GM23338 (cell line): ENCODE measurements around the gene RFK. TPM values are rescaled to one million over a fixed set of nuclear protein-coding genes. Genes with fewer than 3 reads are reported as not detected.

Experiments
- ATAC-seq: fragments of 200-7000 bp; cut with Tn5 transposase; 3 replicates; pipeline ENCODE4 v1.9.1; 2020
- DNase-seq: peaks from one replicate; pipeline ENCODE4 v3.0.0-alpha.2; 2015; ENCODE audit warnings: low spot score
- H2AFZ ChIP-seq: fragments of 200-600 bp; sonication (generic); 2 replicates; pipeline ENCODE4 v1.8.0; 2016; ENCODE audit warnings: antibody characterized with exemption, mild to moderate bottlenecking, moderate library complexity
- H3F3A ChIP-seq: fragments of 200-600 bp; sonication (generic); replicated peaks from 2 replicates; pipeline ENCODE4 v1.8.0; 2017; ENCODE audit warnings: antibody characterized with exemption, mixed run types, low read depth
- H3K27ac ChIP-seq: fragments of 200-600 bp; sonication (generic); 2 replicates; pipeline ENCODE4 v1.6.1; 2016; ENCODE audit warnings: low read depth
- H3K27me3 ChIP-seq: fragments of 200-600 bp; sonication (generic); 2 replicates; pipeline ENCODE4 v1.8.0; 2016; ENCODE audit warnings: mild to moderate bottlenecking, mixed run types, moderate library complexity; ENCODE audit not compliant: insufficient read depth
- H3K36me3 ChIP-seq: fragments of 200-600 bp; sonication (generic); 2 replicates; pipeline ENCODE4 v1.8.0; 2016; ENCODE audit warnings: mild to moderate bottlenecking; ENCODE audit not compliant: insufficient read depth
- H3K4me1 ChIP-seq: fragments of 200-600 bp; sonication (generic); 2 replicates; pipeline ENCODE4 v1.8.0; 2016; ENCODE audit warnings: mild to moderate bottlenecking, moderate library complexity; ENCODE audit not compliant: insufficient read depth
- H3K4me2 ChIP-seq: fragments of 200-600 bp; sonication (generic); 2 replicates; pipeline ENCODE4 v1.7.1; 2017; ENCODE audit warnings: mixed run types
- H3K4me3 ChIP-seq: fragments of 200-600 bp; sonication (generic); 2 replicates; pipeline ENCODE4 v1.6.1; 2016; ENCODE audit warnings: mixed run types
- H3K79me2 ChIP-seq: fragments of 200-600 bp; sonication (generic); replicated peaks from 2 replicates; pipeline ENCODE4 v1.8.0; 2017; ENCODE audit warnings: mild to moderate bottlenecking; ENCODE audit not compliant: insufficient read depth
- H3K9me2 ChIP-seq: fragments of 200-600 bp; sonication (generic); 2 replicates; pipeline ENCODE4 v1.8.0; 2017; ENCODE audit not compliant: insufficient read depth
- H4K20me1 ChIP-seq: fragments of 200-600 bp; sonication (generic); replicated peaks from 2 replicates; pipeline ENCODE4 v1.8.0; 2017; ENCODE audit warnings: mild to moderate bottlenecking; ENCODE audit not compliant: insufficient read depth
- H3K27ac Mint-ChIP-seq: 2 replicates; pipeline ENCODE4 v1.8.0; 2020; ENCODE audit warnings: inconsistent platforms, mild to moderate bottlenecking, moderate library complexity, mixed read lengths
- H3K27me3 Mint-ChIP-seq: 3 replicates; pipeline ENCODE4 v1.8.0; 2022; ENCODE audit warnings: low read depth, mild to moderate bottlenecking, moderate library complexity, mixed read lengths, inconsistent platforms; ENCODE audit not compliant: insufficient read depth, poor library complexity
- H3K36me3 Mint-ChIP-seq: 3 replicates; pipeline ENCODE4 v1.8.0; 2021; ENCODE audit warnings: low read depth, mild to moderate bottlenecking, inconsistent platforms, moderate library complexity, mixed read lengths
- H3K4me1 Mint-ChIP-seq: 3 replicates; pipeline ENCODE4 v1.8.0; 2020; ENCODE audit warnings: mild to moderate bottlenecking, inconsistent platforms, mixed read lengths
- H3K4me3 Mint-ChIP-seq: 3 replicates; pipeline ENCODE4 v1.8.0; 2021; ENCODE audit warnings: moderate library complexity, mild to moderate bottlenecking, inconsistent platforms, mixed read lengths
- H3K9me3 Mint-ChIP-seq: 3 replicates; pipeline ENCODE4 v1.8.0; 2020; ENCODE audit warnings: moderate library complexity, mild to moderate bottlenecking, inconsistent platforms, mixed read lengths
- ETS1 ChIP-seq: IDR thresholded peaks from 2 replicates; pipeline ENCODE4 v1.6.1; 2016; ENCODE audit warnings: antibody characterized with exemption
- EZH2phosphoT487 ChIP-seq: fragments of 200-600 bp; sonication (generic); IDR thresholded peaks from one replicate; pipeline ENCODE4 v1.8.1; 2018; ENCODE audit warnings: antibody characterized with exemption; ENCODE audit not compliant: unreplicated experiment
- JUNB ChIP-seq: IDR thresholded peaks from one replicate; pipeline ENCODE4 v1.6.1; 2016; ENCODE audit warnings: antibody characterized with exemption; ENCODE audit not compliant: unreplicated experiment
- POLR2AphosphoS5 ChIP-seq: IDR thresholded peaks from 2 replicates; pipeline ENCODE4 v1.6.1; 2016; ENCODE audit warnings: antibody characterized with exemption, low read depth
- ZNF114 ChIP-seq: fragments of 250-450 bp; sonication (Bioruptor Pico); IDR thresholded peaks from 2 replicates; pipeline ENCODE4 v1.5.0; 2020; ENCODE audit warnings: mild to moderate bottlenecking, moderate library complexity
- polyA plus RNA-seq: library from polyadenylated mRNA; unstranded; fragments of >200 nt; fragmentation: Nextera tagmentation; extraction: Ambion mirVana; gene quantifications from 2 replicates; pipeline ENCODE4 v1.2.1, GENCODE V29; 2016
- total RNA-seq: library from RNA; depleted of rRNA; stranded (reverse); fragments of >200 nt; shearing (Covaris generic); gene quantifications from 2 replicates; pipeline ENCODE4 v1.2.3, GENCODE V29; 2014
- TF ChIP-seq, protein P1 (sequence below): fragments of 250-450 bp; sonication (Bioruptor Pico); IDR thresholded peaks from 2 replicates; pipeline ENCODE4 v1.5.0; 2020; ENCODE audit warnings: mild to moderate bottlenecking, moderate library complexity

RFK gene
- total and polyA plus RNA-seq, 2 experiments from 2014 or later, result 15.2 to 15.4 TPM

DNA sequence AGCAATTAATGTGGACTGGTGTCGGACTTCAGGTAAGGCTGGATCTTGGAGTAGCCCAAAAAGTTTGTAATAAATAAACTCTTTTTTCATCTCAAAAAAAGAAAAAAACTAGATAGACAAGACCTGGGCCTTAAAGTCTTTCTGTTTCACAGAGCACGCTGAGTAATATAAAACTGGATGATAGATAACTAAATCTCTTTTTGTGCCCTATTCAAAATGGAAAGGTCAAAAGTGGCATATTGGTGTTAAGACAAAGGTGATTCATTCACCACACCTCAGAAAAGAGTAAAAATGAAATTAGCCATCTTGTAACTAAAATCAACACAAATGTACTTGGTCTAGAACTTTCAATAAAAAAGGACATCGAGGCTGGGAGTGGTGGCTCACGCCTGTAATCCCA is 30.3 kb upstream of the RFK start (continued):
- TF ChIP-seq, protein P1, sequence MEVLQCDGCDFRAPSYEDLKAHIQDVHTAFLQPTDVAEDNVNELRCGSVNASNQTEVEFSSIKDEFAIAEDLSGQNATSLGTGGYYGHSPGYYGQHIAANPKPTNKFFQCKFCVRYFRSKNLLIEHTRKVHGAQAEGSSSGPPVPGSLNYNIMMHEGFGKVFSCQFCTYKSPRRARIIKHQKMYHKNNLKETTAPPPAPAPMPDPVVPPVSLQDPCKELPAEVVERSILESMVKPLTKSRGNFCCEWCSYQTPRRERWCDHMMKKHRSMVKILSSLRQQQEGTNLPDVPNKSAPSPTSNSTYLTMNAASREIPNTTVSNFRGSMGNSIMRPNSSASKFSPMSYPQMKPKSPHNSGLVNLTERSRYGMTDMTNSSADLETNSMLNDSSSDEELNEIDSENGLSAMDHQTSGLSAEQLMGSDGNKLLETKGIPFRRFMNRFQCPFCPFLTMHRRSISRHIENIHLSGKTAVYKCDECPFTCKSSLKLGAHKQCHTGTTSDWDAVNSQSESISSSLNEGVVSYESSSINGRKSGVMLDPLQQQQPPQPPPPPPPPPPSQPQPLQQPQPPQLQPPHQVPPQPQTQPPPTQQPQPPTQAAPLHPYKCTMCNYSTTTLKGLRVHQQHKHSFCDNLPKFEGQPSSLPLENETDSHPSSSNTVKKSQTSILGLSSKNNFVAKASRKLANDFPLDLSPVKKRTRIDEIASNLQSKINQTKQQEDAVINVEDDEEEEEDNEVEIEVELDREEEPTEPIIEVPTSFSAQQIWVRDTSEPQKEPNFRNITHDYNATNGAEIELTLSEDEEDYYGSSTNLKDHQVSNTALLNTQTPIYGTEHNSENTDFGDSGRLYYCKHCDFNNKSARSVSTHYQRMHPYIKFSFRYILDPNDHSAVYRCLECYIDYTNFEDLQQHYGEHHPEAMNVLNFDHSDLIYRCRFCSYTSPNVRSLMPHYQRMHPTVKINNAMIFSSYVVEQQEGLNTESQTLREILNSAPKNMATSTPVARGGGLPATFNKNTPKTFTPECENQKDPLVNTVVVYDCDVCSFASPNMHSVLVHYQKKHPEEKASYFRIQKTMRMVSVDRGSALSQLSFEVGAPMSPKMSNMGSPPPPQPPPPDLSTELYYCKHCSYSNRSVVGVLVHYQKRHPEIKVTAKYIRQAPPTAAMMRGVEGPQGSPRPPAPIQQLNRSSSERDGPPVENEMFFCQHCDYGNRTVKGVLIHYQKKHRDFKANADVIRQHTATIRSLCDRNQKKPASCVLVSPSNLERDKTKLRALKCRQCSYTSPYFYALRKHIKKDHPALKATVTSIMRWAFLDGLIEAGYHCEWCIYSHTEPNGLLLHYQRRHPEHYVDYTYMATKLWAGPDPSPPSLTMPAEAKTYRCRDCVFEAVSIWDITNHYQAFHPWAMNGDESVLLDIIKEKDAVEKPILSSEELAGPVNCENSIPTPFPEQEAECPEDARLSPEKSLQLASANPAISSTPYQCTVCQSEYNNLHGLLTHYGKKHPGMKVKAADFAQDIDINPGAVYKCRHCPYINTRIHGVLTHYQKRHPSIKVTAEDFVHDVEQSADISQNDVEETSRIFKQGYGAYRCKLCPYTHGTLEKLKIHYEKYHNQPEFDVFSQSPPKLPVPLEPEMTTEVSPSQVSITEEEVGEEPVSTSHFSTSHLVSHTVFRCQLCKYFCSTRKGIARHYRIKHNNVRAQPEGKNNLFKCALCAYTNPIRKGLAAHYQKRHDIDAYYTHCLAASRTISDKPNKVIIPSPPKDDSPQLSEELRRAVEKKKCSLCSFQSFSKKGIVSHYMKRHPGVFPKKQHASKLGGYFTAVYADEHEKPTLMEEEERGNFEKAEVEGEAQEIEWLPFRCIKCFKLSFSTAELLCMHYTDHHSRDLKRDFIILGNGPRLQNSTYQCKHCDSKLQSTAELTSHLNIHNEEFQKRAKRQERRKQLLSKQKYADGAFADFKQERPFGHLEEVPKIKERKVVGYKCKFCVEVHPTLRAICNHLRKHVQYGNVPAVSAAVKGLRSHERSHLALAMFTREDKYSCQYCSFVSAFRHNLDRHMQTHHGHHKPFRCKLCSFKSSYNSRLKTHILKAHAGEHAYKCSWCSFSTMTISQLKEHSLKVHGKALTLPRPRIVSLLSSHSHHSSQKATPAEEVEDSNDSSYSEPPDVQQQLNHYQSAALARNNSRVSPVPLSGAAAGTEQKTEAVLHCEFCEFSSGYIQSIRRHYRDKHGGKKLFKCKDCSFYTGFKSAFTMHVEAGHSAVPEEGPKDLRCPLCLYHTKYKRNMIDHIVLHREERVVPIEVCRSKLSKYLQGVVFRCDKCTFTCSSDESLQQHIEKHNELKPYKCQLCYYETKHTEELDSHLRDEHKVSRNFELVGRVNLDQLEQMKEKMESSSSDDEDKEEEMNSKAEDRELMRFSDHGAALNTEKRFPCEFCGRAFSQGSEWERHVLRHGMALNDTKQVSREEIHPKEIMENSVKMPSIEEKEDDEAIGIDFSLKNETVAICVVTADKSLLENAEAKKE (CRISPR knock-in tag), result no peak
- TF ChIP-seq JUNB (no peak), ETS1 (no peak)

- Histone ChIP-seq H3K9me2 (no peaks in the 10 kb centered on the region), H3K27ac (no peak overlapping the region), H3K27me3 (no peaks in the 10 kb centered on the region), H3K4me2 (no peak overlapping the region), H2AFZ (0 out of 2 replicates have a peak overlapping the region, but pooled peaks have one; percentile 30), H3F3A (no peaks in the 10 kb centered on the region), H3K36me3 (no peaks in the 10 kb centered on the region), H3K79me2 (no peaks in the 10 kb centered on the region), H3K4me1 (peaks cover 4% of the 10 kb centered on the region; the same call in 1 of the 2 replicates), H3K4me3 (no peak overlapping the region), H4K20me1 (no peaks in the 10 kb centered on the region)
- Mint-ChIP-seq H3K9me3 (no peaks in the 10 kb centered on the region), H3K4me1 (peaks cover 6% of the 10 kb centered on the region), H3K27me3 (peaks cover 2% of the 10 kb centered on the region), H3K4me3 (no peak overlapping the region), H3K27ac (no peak overlapping the region), H3K36me3 (0 out of 3 replicates have a peak, but pooled peaks cover under 1% of the 10 kb centered on the region)
- TF ChIP-seq POLR2AphosphoS5 (no peak), EZH2phosphoT487 (no peak), ZNF114 (CRISPR knock-in tag) (no peak)
- no peak for ATAC-seq
- no peak for DNase-seq
Measured at GRCh38 chr9:76423216-76424177, 29.3 kb upstream of the RFK start.
